GM19193 (cell line): ENCODE measurements around the gene DNAH1.

Experiments
- POLR2A ChIP-seq: IDR thresholded peaks from 4 replicates; pipeline ENCODE4 v1.6.1; 2011; ENCODE audit not compliant: insufficient read depth, insufficient read length; ENCODE audit errors: extremely low read depth

The DNAH1 gene

GRCh38 chr3:52373676-52374075 is 57.6 kb downstream of the DNAH1 start:
- TF ChIP-seq POLR2A = no peak

GRCh38 chr3:52374173-52374572 is 58.1 kb downstream of the DNAH1 start:
- no peak for TF ChIP-seq POLR2A

- no peak for TF ChIP-seq POLR2A
These were observed 63.5 kb downstream of the DNAH1 start for GRCh38 chr3:52379610-52380009.

DNA sequence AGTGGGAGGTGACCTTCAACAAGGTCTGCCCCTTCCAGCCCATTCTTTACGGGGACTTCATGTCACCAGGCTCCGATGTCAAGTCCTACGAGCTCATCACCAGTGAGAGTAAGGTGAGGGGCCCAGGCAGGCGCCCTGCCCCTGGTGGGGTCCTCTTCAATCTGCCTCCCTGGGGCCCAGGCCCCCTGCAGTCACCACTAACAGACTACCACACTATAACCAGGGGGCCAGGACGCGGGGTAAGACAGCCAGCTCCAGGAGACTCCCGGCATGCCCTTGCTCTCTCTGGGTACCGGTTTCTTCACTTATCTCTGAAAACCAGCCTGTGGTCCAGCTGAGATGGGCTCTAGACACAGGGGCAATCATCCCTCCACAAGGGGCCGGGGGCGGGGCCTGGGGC is 63.9 kb downstream of the DNAH1 start:
- TF ChIP-seq POLR2A = no peak

- no peak for TF ChIP-seq POLR2A
These were observed 65.5 kb downstream of the DNAH1 start for GRCh38 chr3:52381623-52382022.

DNA sequence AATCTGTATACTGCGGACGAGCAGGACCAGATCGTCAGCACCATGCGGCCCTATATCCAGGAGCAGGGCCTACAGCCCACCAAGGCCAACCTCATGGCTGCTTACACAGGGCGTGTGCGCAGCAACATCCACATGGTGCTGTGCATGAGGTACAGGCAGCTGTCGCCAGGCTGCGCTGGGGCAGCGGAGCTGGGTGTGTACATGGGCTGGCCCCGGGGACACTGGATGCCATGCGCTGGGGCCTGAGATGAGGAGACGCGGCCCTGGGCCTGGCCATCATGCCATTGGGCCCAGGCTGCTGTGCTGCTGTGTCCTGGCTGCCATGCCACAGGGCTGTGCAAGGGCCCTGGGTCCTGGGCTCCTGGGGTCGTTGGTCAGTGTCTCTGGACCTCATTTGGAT is 67.3 kb downstream of the DNAH1 start:
- no peak for TF ChIP-seq POLR2A

DNA sequence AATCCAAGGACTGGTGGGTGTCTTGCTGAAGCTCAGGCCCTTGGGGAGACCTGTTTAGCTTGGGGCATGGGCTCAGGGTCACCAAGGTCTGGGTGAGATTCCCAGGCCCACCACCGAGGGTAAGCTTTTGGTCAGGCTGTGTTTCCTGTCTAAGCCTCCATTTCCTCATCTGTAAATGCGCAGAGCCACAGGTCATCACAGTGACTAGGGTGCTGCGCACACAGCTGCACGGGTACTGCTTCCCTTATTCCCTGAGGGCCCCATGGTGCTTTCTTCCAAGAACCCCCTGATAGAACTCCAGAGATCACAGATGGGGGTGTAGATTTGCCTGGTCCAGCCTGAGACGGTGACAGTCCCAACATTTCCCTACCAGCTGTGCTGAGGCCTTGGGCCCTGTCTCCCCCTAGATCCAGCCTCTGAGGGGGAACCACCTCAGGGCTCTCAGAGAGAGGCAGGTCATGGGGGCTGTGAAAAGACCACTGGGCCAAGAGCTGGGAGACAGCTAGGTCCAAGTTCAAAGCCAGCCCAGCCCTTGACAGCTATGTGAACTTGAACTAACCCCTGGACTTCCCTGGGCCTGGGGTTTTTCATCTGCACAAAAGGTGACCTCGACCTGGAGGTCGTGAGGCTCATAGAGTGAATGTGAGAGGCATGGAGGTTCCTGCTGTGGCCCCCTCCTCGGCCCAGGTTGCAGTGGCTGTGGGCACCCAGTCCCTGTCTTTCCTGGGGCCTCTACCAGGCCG is 68.1 kb downstream of the DNAH1 start:
- TF ChIP-seq POLR2A = no peak

GRCh38 chr3:52385157-52385556 is 69.0 kb downstream of the DNAH1 start:
- no peak for TF ChIP-seq POLR2A

- TF ChIP-seq POLR2A = no peak
These were observed 71.4 kb downstream of the DNAH1 start for GRCh38 chr3:52387481-52387880.

DNA sequence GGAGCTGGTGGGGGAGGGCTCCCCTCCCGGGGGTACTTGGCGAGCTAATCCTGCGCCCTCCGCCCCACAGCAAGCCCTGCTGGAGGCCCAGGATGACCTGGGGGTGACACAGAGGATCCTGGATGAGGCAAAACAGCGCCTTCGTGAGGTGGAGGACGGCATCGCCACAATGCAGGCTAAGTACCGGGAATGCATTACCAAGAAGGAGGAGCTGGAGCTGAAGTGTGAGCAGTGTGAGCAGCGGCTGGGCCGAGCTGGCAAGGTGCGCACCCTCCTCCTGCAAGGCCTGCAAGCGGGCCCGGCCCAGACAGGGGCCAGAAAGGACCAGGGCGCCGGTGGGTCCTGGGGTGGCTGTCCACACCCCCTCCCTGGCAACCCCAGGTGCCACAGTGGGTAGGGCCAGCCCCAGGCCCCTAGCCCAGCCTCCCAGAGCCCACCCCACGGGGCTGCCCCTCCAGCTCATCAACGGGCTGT is 72.3 kb downstream of the DNAH1 start:
- no peak for TF ChIP-seq POLR2A

- no peak for TF ChIP-seq POLR2A
These were observed 72.8 kb downstream of the DNAH1 start for GRCh38 chr3:52388933-52389332.

DNA sequence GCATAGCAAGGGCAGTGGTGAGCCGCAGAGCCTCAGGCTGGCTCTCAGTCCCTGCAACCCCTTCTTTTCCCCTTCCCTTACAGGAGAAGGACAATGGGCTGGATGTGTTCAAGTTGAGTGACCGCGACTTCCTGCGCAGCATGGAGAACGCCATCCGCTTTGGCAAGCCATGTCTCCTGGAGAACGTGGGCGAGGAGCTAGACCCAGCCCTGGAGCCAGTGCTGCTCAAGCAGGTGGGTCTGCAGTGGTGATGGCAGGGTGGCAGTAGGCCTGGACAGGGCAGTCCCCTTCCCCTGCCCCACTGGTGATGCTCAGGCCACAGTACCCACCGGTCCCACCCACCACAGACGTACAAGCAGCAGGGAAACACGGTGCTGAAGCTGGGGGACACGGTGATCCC is 75.0 kb downstream of the DNAH1 start:
- no peak for TF ChIP-seq POLR2A

GRCh38 chr3:52392216-52392930 is 76.3 kb downstream of the DNAH1 start:
- TF ChIP-seq POLR2A = no peak

GRCh38 chr3:52393131-52393807 is 77.2 kb downstream of the DNAH1 start:
- TF ChIP-seq POLR2A = no peak

GRCh38 chr3:52393959-52394670 is 78.0 kb downstream of the DNAH1 start:
- no peak for TF ChIP-seq POLR2A
